NCI-H187 treated with DMSO at 0.1 percent for 48 hours (cell line): ENCODE measurements around the gene MYBBP1A.

Experiments used
- DNase-seq: peaks from one replicate; lab custom pipeline; 2025; lab: John Stamatoyannopoulos, UW

MYBBP1A gene

GRCh38 chr17:4565209-4566141, 10.3 kb upstream of the MYBBP1A start:
- DNase-seq = peak; percentile 1

GRCh38 chr17:4562015-4562969, 7.1 kb upstream of the MYBBP1A start:
- DNase-seq = no peak

- no peak for DNase-seq
Measured at GRCh38 chr17:4560837-4561256, 5.7 kb upstream of the MYBBP1A start.

GRCh38 chr17:4560421-4560820, 5.2 kb upstream of the MYBBP1A start, which contains the start of gene GGT6:
Gene GGT6, minus strand, starts transcription at chr17:4560577. Its CDS starts 56 bp downstream, at chr17:4560521.
- DNase-seq = no peak

- DNase-seq = no peak
Measured at GRCh38 chr17:4559966-4560365, 4.8 kb upstream of the MYBBP1A start.

- DNase-seq = no peak
Measured at GRCh38 chr17:4559139-4559791, 4.1 kb upstream of the MYBBP1A start.

GRCh38 chr17:4558347-4558971, 3.3 kb upstream of the MYBBP1A start:
- DNase-seq = no peak

- no peak for DNase-seq
Measured at GRCh38 chr17:4557626-4558346, 2.6 kb upstream of the MYBBP1A start.

GRCh38 chr17:4556996-4557395, 1.8 kb upstream of the MYBBP1A start:
- DNase-seq = no peak

GRCh38 chr17:4555873-4556759, 932 bp upstream of the MYBBP1A start:
- DNase-seq = no peak

- DNase-seq = no peak
Measured at GRCh38 chr17:4554441-4554996, 665 bp downstream of the MYBBP1A start.

GRCh38 chr17:4553669-4554068, 1.5 kb downstream of the MYBBP1A start:
- DNase-seq = no peak

GRCh38 chr17:4551796-4552525, 3.2 kb downstream of the MYBBP1A start:
- no peak for DNase-seq

GRCh38 chr17:4551141-4551540, 4.0 kb downstream of the MYBBP1A start:
- DNase-seq = no peak

GRCh38 chr17:4550534-4551039, 4.6 kb downstream of the MYBBP1A start:
- DNase-seq = no peak

GRCh38 chr17:4549781-4550533, 5.2 kb downstream of the MYBBP1A start:
- no peak for DNase-seq

GRCh38 chr17:4548721-4549531, 6.3 kb downstream of the MYBBP1A start:
- DNase-seq = no peak
